ENCODE data around the gene GPR139. TPM values are rescaled to one million over a fixed set of nuclear protein-coding genes. Genes with fewer than 3 reads are reported as not detected.

The GPR139 gene
- total RNA-seq, 1 experiment from 2014 or later: not detected

GRCh38 chr16:20040011-20040410 lies 33.7 kb downstream of the GPR139 start:
- intact Hi-C loops (cut with micrococcal nuclease; ENCODE audit: unreplicated experiment): no loop called here
- no peak for DNase-seq
- CTCF ChIA-PET: no interaction called here
- no peak overlapping the region for H3K4me3 Mint-ChIP-seq (ENCODE audit: low read depth, unreplicated experiment)
- H3K9me3 Mint-ChIP-seq (ENCODE audit: low read depth, unreplicated experiment): peaks cover 2% of the 10 kb centered on the region
- no peaks in the 10 kb centered on the region for H3K4me1 Mint-ChIP-seq (ENCODE audit: low read depth, unreplicated experiment)
- no peaks in the 10 kb centered on the region for H3K36me3 Mint-ChIP-seq (ENCODE audit: insufficient read depth, unreplicated experiment)
- no TSS peak for BruUV-seq (replicated peaks)
- H3K27me3 Mint-ChIP-seq (ENCODE audit: unreplicated experiment): peaks cover 81% of the 10 kb centered on the region
- TF ChIP-seq, protein P1, sequence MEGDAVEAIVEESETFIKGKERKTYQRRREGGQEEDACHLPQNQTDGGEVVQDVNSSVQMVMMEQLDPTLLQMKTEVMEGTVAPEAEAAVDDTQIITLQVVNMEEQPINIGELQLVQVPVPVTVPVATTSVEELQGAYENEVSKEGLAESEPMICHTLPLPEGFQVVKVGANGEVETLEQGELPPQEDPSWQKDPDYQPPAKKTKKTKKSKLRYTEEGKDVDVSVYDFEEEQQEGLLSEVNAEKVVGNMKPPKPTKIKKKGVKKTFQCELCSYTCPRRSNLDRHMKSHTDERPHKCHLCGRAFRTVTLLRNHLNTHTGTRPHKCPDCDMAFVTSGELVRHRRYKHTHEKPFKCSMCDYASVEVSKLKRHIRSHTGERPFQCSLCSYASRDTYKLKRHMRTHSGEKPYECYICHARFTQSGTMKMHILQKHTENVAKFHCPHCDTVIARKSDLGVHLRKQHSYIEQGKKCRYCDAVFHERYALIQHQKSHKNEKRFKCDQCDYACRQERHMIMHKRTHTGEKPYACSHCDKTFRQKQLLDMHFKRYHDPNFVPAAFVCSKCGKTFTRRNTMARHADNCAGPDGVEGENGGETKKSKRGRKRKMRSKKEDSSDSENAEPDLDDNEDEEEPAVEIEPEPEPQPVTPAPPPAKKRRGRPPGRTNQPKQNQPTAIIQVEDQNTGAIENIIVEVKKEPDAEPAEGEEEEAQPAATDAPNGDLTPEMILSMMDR (IDR thresholded peaks at IDR 0.05; ENCODE audit: unreplicated experiment): no peak
- no peak overlapping the region for H3K27ac Mint-ChIP-seq (ENCODE audit: unreplicated experiment)

DNA sequence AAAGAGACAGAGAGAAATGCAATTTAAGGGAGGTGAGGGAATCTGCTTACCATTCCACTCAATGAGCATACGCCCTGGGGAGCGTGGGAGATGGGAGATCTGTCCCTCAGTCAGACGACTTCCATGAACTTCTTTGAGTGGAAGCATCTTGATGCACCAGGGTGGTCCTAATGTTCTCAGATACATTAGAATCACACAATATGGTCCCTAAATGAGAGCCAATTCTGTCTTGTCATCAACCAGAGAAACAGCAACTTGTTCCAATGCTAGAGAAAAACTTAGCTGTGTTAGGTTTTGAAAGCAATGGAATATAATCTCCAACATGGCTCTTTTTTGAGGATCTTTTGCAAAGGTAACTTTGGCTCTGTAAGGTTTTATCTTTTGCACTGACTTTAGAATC lies 44.1 kb downstream of the GPR139 start:
- Mint-ChIP-seq H3K27me3 (ENCODE audit: unreplicated experiment) (peaks cover 68% of the 10 kb centered on the region), H3K4me3 (ENCODE audit: low read depth, unreplicated experiment) (no peak overlapping the region), H3K4me1 (ENCODE audit: low read depth, unreplicated experiment) (no peaks in the 10 kb centered on the region), H3K27ac (ENCODE audit: unreplicated experiment) (no peak overlapping the region), H3K9me3 (ENCODE audit: low read depth, unreplicated experiment) (peaks cover 5% of the 10 kb centered on the region), H3K36me3 (ENCODE audit: insufficient read depth, unreplicated experiment) (no peaks in the 10 kb centered on the region)
- CTCF ChIA-PET: no interaction called here
- TF ChIP-seq, protein P1 (IDR thresholded peaks at IDR 0.05; ENCODE audit: unreplicated experiment): no peak
- intact Hi-C loops (cut with micrococcal nuclease; ENCODE audit: unreplicated experiment): loop anchor here (5.0 kb wide), 1 partner anchor 52 kb away; no protein-coding TSS in a partner anchor
- BruUV-seq (replicated peaks): no TSS peak
- no peak for DNase-seq

DNA sequence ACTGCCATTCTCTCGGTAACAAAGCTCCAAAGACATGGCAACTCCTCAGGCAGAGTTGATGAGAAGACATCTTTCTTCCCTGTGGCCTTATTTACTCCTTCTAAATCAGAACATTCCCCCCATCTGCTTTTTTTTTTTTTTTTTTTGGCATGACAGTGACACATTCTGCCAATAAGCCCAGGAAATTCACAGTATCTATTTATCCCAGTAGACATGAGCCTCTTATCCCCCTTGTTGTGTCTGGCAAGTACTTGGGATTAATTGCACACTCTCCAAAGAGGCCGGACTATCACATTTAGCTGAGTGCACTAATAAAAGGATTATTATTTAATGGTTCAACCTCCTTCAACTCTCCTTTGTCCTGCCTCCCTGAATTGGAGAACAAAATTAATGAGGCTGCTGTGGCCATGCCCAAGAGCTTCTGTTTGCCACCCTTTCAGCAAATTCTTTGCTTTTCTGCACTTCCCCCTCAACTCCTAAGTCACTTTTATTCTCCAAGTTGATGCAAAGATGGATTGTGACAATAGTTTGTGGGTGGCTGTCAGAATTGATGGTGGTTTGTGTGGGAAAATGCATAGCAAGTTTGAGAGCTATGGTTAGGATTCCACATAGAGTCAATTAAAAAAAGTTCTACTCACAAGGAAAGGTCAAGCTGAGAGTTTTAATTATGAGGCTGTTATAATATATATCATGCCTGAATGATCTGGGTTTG lies 47.2 kb downstream of the GPR139 start:
- Mint-ChIP-seq H3K4me1 (ENCODE audit: low read depth, unreplicated experiment) (no peaks in the 10 kb centered on the region), H3K36me3 (ENCODE audit: insufficient read depth, unreplicated experiment) (no peaks in the 10 kb centered on the region), H3K27ac (ENCODE audit: unreplicated experiment) (no peak overlapping the region), H3K4me3 (ENCODE audit: low read depth, unreplicated experiment) (no peak overlapping the region), H3K9me3 (ENCODE audit: low read depth, unreplicated experiment) (no peaks in the 10 kb centered on the region), H3K27me3 (ENCODE audit: unreplicated experiment) (peaks cover 68% of the 10 kb centered on the region)
- no TSS peak for BruUV-seq (replicated peaks)
- CTCF ChIA-PET: interaction anchor here (1.3 kb wide), 1 partner anchor 104 kb away, joined by 3 read pairs; no protein-coding TSS in a partner anchor
- no peak for DNase-seq
- intact Hi-C loops (cut with micrococcal nuclease; ENCODE audit: unreplicated experiment): loop anchor here (5.0 kb wide), 1 partner anchor 49 kb away; no protein-coding TSS in a partner anchor
- TF ChIP-seq, protein P1 (IDR thresholded peaks at IDR 0.05; ENCODE audit: unreplicated experiment): no peak

- Mint-ChIP-seq H3K27me3 (ENCODE audit: unreplicated experiment) (peaks cover 62% of the 10 kb centered on the region), H3K36me3 (ENCODE audit: insufficient read depth, unreplicated experiment) (no peaks in the 10 kb centered on the region), H3K4me3 (ENCODE audit: low read depth, unreplicated experiment) (no peak overlapping the region), H3K9me3 (ENCODE audit: low read depth, unreplicated experiment) (no peaks in the 10 kb centered on the region), H3K4me1 (ENCODE audit: low read depth, unreplicated experiment) (no peaks in the 10 kb centered on the region), H3K27ac (ENCODE audit: unreplicated experiment) (no peak overlapping the region)
- peak; percentile 11 for DNase-seq
- TF ChIP-seq, protein P1 (IDR thresholded peaks at IDR 0.05; ENCODE audit: unreplicated experiment): no peak
- intact Hi-C loops (cut with micrococcal nuclease; ENCODE audit: unreplicated experiment): no loop called here
- CTCF ChIA-PET: no interaction called here
- BruUV-seq (replicated peaks): no TSS peak
Observed at GRCh38 chr16:20023190-20023589, 50.5 kb downstream of the GPR139 start.

Measured in Calu3 (cell line).